ENCODE results near the gene PEAR1.

DNA sequence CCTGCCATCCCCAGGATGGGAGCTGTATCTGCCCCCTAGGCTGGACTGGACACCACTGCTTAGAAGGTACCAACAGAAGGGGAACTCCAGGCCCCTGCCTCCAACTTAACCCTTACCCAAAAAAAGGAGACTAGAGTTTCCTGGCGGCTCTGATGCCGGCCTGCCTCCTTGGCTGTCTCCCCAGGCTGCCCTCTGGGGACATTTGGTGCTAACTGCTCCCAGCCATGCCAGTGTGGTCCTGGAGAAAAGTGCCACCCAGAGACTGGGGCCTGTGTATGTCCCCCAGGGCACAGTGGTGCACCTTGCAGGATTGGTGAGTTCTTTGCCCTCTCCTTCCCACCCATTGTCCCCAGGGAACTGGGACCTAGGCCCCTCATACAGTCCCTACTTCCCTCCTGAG lies 18.8 kb downstream of the PEAR1 start:
- no peak for TF ChIP-seq EZH2 (IDR thresholded peaks at IDR 0.05)
- TF ChIP-seq POLR2AphosphoS5 (IDR thresholded peaks at IDR 0.05; ENCODE audit: borderline replicate concordance, low read depth, low read length), result no peak
